ENCODE results near the gene ATP8A2.
A peak's percentile ranks its signal among the peaks of the same experiment; 100 is the strongest.
"Not testable (repeated sequence)": the region's sequence is repeated elsewhere in the genome, so short reads cannot be mapped to it uniquely, and the experiment has no call there.

ATP8A2 gene

GRCh38 chr13:25768838-25769237 lies 397.1 kb downstream of the ATP8A2 start:
- no peak for DNase-seq (ENCODE audit: low read depth)

GRCh38 chr13:25770601-25771000 lies 398.8 kb downstream of the ATP8A2 start:
- DNase-seq (ENCODE audit: low read depth) = no peak

GRCh38 chr13:25771202-25771601 lies 399.4 kb downstream of the ATP8A2 start:
- peak; percentile 38 for DNase-seq (ENCODE audit: low read depth)

GRCh38 chr13:25771641-25772478 lies 400.1 kb downstream of the ATP8A2 start:
- peak; percentile 40 for DNase-seq (ENCODE audit: low read depth)

GRCh38 chr13:25772534-25772933 lies 400.8 kb downstream of the ATP8A2 start:
- not testable (repeated sequence) for DNase-seq (ENCODE audit: low read depth)

GRCh38 chr13:25774056-25774455 lies 402.3 kb downstream of the ATP8A2 start:
- not testable (repeated sequence) for DNase-seq (ENCODE audit: low read depth)

GRCh38 chr13:25775275-25775674 lies 403.5 kb downstream of the ATP8A2 start:
- no peak for DNase-seq (ENCODE audit: low read depth)

GRCh38 chr13:25775986-25776385 lies 404.2 kb downstream of the ATP8A2 start:
- DNase-seq (ENCODE audit: low read depth) = no peak

- DNase-seq (ENCODE audit: low read depth) = no peak
These were observed 404.9 kb downstream of the ATP8A2 start for GRCh38 chr13:25776722-25777121.

GRCh38 chr13:25777509-25777908 lies 405.7 kb downstream of the ATP8A2 start:
- DNase-seq (ENCODE audit: low read depth) = no peak

GRCh38 chr13:25778365-25778764 lies 406.6 kb downstream of the ATP8A2 start:
- no peak for DNase-seq (ENCODE audit: low read depth)

GRCh38 chr13:25778808-25779305 lies 407.1 kb downstream of the ATP8A2 start:
- DNase-seq (ENCODE audit: low read depth) = no peak

- no peak for DNase-seq (ENCODE audit: low read depth)
These were observed 411.3 kb downstream of the ATP8A2 start for GRCh38 chr13:25783076-25783475.

GRCh38 chr13:25783601-25784024 lies 411.8 kb downstream of the ATP8A2 start:
- DNase-seq (ENCODE audit: low read depth) = no peak

- no peak for DNase-seq (ENCODE audit: low read depth)
These were observed 412.3 kb downstream of the ATP8A2 start for GRCh38 chr13:25784119-25784518.

- DNase-seq (ENCODE audit: low read depth) = not testable (repeated sequence)
These were observed 418.4 kb downstream of the ATP8A2 start for GRCh38 chr13:25790137-25790536.

- no peak for DNase-seq (ENCODE audit: low read depth)
These were observed 423.5 kb downstream of the ATP8A2 start for GRCh38 chr13:25795277-25795676.

GRCh38 chr13:25796474-25796873 lies 424.7 kb downstream of the ATP8A2 start:
- peak; percentile 1 for DNase-seq (ENCODE audit: low read depth)

GRCh38 chr13:25798998-25799397 lies 427.2 kb downstream of the ATP8A2 start:
- DNase-seq (ENCODE audit: low read depth) = no peak

GRCh38 chr13:25800523-25800922 lies 428.7 kb downstream of the ATP8A2 start:
- DNase-seq (ENCODE audit: low read depth) = no peak

- no peak for DNase-seq (ENCODE audit: low read depth)
These were observed 430.8 kb downstream of the ATP8A2 start for GRCh38 chr13:25802579-25802978.

GRCh38 chr13:25803641-25804040 lies 431.9 kb downstream of the ATP8A2 start:
- DNase-seq (ENCODE audit: low read depth) = no peak

GRCh38 chr13:25806264-25806974 lies 434.6 kb downstream of the ATP8A2 start:
- peak; percentile 42 for DNase-seq (ENCODE audit: low read depth)
